ENCODE data around the gene TERT. TPM values are rescaled to one million over a fixed set of nuclear protein-coding genes. Genes with fewer than 3 reads are reported as not detected.

The TERT gene
- total RNA-seq, 4 donors from 2014 or later, result not detected

DNA sequence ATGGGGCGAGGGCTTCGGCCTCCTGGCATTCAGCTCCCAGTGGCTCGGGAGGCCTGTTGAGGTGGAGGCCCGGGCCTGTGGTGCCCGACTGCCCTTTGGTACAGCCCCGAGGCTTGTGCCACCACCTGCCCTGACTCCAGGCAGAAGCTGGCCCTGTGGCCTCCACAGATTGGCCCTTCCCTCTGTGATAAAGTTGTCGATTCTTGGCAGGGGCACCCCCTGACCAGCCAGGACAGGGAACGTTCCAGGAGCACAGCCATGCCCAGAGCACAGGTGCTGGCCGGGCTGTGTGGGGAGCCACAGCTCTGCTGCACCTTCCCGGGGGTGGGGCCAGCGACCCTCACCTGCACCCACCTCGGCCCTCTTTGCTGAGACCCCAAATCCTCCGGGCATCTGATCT is 37.0 kb downstream of the TERT start:
- DNase-seq (ENCODE audit: low spot score) (no peak), ATAC-seq (ENCODE audit: low FRiP score) (no peak)
- TF ChIP-seq, protein P1, sequence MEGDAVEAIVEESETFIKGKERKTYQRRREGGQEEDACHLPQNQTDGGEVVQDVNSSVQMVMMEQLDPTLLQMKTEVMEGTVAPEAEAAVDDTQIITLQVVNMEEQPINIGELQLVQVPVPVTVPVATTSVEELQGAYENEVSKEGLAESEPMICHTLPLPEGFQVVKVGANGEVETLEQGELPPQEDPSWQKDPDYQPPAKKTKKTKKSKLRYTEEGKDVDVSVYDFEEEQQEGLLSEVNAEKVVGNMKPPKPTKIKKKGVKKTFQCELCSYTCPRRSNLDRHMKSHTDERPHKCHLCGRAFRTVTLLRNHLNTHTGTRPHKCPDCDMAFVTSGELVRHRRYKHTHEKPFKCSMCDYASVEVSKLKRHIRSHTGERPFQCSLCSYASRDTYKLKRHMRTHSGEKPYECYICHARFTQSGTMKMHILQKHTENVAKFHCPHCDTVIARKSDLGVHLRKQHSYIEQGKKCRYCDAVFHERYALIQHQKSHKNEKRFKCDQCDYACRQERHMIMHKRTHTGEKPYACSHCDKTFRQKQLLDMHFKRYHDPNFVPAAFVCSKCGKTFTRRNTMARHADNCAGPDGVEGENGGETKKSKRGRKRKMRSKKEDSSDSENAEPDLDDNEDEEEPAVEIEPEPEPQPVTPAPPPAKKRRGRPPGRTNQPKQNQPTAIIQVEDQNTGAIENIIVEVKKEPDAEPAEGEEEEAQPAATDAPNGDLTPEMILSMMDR (IDR thresholded peaks at IDR 0.05), result no peak

DNA sequence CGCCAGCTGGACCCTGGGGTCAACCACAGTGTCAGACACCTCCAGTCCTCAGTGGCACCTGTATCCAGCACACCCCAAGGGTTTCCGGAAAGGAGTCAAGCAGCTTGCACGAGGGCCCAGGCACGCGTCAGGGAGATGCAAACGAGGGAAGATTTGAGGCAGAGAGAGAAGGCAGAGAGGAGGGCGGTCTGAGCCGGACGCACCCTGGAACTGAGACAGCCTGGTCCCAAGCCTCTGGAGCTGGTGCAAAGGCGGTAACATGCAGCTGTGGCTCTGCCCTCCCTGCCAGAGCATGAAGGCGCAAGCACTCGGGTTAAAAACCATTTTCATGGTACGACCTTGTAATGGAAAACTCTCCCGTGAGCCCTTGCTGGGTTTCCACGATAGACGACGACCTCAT is 37.5 kb downstream of the TERT start:
- DNase-seq (ENCODE audit: low spot score), result no peak
- ATAC-seq (ENCODE audit: low FRiP score), result no peak
- TF ChIP-seq, protein P1 (IDR thresholded peaks at IDR 0.05), result no peak

DNA sequence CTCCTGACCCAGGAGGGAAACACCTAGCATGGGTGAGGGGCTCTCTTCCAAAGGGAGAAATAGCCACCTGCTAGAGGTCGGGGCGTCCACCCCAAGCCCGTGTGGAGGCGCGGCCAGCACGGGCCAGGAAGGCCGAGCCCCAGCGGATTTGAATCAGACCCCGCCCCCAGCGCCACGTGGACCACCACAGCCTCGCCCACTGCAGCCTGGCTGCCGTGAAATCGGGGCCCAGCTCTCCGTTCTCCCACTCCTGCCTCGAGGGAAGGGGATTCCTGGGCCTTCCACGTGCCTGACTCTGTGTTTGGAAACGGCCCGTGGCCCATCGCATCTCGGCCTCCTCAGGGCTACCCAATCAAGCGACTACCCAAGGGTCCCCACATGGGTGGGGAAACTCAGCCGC is 38.1 kb downstream of the TERT start:
- ATAC-seq (ENCODE audit: low FRiP score) (no peak), DNase-seq (ENCODE audit: low spot score) (no peak)
- TF ChIP-seq, protein P1 (IDR thresholded peaks at IDR 0.05), result no peak

DNA sequence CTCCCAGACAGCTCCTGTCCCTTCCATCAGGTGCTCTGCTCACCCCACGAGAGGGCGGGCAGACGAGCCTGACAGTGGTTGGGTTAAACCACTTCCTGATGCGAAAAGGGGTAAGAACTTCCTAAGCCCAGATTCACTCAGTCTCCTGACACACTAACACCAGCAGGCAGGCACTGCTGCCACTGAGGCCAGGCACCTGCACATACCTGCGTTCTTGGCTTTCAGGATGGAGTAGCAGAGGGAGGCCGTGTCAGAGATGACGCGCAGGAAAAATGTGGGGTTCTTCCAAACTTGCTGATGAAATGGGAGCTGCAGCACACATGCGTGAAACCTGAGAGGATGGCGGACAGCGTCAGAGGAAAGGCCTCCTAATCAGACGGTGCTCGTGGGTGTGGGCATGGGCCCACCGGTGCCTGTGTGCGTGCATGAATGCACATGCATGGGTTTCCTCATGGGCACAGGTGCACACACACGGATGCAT is 39.7 kb downstream of the TERT start:
- no peak for ATAC-seq (ENCODE audit: low FRiP score)
- DNase-seq (ENCODE audit: low spot score), result no peak
- TF ChIP-seq, protein P1 (IDR thresholded peaks at IDR 0.05), result no peak

DNA sequence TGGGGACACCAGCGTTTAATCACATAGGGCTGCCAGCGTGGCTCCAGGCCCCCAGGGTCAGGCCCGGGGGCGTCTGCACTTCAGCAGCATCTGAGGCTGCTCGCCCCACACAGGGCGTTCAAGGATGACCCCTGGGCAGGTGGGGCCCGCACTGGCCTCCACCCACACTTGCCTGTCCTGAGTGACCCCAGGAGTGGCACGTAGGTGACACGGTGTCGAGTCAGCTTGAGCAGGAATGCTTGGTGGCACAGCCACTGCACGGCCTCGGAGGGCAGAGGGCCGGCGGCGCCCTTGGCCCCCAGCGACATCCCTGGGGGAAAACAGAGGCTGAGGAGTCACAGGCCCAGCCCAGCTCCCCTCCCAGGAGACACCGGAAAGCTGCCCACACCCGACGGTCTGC is 40.7 kb downstream of the TERT start:
- ATAC-seq (ENCODE audit: low FRiP score) (no peak), DNase-seq (ENCODE audit: low spot score) (no peak)
- TF ChIP-seq, protein P1 (IDR thresholded peaks at IDR 0.05), result no peak

DNA sequence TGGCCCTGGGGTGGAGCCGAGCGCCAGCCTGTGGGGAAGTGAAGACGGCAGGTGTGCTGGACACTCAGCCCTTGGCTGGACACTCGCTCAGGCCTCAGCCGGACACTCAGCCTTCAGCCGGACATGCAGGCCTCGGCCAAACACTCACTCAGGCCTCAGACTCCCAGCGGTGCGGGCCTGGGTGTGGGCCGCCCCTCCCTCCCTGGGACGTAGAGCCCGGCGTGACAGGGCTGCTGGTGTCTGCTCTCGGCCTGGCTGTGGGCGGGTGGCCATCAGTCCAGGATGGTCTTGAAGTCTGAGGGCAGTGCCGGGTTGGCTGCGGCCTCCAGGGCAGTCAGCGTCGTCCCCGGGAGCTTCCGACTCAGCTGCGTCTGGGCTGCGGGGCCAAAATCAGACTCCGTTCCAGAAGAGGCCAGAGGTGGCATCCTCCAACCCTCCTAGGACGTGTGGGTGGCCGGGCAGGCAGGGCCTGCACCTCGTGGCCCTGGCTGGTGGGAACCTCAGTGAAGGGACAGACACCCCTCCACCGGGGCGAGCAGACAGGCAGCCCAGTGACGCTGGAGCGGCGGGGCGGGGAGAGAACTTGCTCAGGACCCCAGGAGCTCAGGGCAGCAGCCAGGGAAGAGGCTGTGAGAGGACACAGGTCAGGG is 41.3 kb downstream of the TERT start:
- ATAC-seq (ENCODE audit: low FRiP score), result no peak

DNA sequence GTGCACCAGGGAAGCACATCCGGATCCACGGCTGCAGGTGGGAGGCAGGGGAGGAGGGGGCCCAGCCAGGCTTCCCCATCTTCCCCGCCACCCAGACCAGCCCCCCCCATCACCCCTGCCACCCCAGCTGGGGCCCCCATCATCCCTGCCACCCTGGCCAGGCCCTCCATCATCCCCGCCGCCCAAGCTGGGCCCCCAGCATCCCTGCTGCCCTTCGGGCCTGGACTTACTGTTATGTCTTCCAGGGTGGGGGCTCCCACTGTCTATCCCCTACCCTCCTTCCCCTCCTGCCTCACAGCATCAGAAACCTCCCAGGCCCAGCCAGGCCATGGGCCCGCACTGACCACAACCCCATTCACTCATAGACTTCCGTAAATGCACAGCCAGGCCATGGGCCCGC is 42.2 kb downstream of the TERT start:
- DNase-seq (ENCODE audit: low spot score), result no peak
- ATAC-seq (ENCODE audit: low FRiP score), result no peak
- TF ChIP-seq, protein P1 (IDR thresholded peaks at IDR 0.05), result no peak

More for the DNA sequence above, 41.3 kb downstream of the TERT start:
- DNase-seq (ENCODE audit: low spot score), result no peak
- TF ChIP-seq, protein P1 (IDR thresholded peaks at IDR 0.05), result no peak
